GM19240 (cell line): ENCODE measurements around the gene IKBKG.
"Not testable (repeated sequence)": the region's sequence is repeated elsewhere in the genome, so short reads cannot be mapped to it uniquely, and the experiment has no call there.

Experiments
- DNase-seq: peaks from one replicate; pipeline ENCODE4 v3.0.0; 2011; ENCODE audit warnings: low spot score; ENCODE audit not compliant: insufficient read length

IKBKG gene

DNA sequence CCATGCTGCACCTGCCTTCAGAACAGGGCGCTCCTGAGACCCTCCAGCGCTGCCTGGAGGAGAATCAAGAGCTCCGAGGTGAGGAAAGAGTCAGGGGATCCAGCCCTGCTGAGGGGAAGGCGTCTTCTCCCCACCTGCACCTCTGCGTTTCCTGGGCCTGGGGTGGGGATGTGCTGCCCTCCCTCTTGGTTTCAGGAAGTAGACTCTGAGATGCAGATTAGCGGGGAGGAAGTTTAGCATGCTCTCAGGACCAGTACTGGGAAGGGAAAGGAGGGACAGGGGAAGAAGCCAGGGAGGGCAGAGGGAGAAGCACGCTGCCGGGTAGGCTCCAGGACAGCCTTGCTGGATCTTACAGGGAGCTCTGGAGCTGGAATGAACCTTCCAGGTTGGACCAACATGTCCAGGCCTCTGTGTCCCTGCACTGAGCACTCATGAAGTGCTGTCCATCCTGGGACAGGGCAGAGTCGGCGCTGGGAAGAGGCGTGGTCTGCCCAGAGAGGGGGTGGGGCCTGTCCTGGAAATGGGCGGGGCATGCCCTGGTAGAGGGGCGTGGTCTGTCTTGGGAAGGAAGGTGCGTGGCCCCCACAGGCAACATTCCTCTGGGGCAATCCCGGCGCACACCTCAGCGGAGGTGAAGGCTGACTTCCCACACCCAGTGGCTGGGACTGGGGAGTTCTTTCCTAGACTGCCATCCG lies 4.8 kb downstream of the IKBKG start:
- not testable (repeated sequence) for DNase-seq

DNA sequence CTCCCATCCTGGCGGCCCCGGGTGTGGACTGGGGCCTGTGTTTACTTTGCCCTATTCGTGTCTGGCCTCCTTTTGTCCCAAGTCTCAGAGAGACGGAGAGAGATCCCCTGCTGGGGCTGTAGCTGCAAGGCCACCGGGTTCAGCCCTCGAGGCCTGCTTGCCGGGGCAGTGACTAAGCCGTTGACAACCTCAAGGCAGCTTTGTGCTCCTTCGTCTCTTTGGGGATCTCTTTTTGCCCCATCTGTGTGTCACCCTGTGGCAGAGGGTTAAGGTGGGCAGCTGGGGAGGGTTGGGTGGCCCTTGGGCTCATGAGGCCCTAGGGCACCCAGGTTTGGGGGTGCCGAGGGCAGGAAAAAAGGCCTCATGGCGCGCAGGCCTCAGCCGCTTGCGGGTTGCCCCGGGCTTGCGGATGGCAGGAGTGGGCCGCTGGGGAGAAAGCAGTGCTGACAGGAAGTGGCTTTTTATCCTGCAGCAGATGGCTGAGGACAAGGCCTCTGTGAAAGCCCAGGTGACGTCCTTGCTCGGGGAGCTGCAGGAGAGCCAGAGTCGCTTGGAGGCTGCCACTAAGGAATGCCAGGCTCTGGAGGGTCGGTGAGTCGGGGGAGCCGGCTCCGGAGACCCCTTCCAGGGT lies 10.8 kb downstream of the IKBKG start:
- DNase-seq, result not testable (repeated sequence)

DNA sequence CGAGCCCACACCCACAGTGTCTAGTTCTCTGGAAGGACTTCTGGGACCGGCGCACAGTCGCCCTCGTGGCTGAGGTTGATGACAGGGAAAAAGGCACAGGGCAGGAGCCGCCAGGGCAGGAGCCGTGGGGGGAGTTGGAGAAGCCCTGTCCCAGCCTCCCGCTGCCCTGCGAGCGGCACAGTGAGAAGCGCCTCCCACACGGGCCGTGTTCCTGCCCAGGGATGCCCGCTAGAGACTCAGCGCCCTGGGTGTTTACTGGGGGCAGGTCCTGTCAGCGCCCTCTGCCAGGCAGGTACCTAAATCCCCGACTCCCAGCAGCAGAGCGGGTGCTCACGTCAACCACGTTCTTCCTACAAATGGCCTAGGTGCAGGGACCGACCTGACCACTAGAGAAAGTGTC lies 11.5 kb downstream of the IKBKG start:
- DNase-seq, result not testable (repeated sequence)

DNA sequence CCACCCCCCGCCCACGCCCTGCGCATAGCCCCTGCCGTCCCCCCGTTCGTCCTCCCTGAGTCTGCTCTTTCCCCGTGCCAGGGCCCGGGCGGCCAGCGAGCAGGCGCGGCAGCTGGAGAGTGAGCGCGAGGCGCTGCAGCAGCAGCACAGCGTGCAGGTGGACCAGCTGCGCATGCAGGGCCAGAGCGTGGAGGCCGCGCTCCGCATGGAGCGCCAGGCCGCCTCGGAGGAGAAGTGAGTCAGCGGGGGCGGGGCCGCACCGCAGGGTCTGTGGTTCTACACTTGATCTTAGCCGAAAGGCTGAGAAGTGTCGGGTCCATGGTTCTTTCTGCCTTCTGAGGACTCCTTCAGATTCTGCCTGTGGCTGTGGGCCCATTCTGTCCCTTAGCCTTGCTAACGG lies 12.9 kb downstream of the IKBKG start:
- DNase-seq, result not testable (repeated sequence)

DNA sequence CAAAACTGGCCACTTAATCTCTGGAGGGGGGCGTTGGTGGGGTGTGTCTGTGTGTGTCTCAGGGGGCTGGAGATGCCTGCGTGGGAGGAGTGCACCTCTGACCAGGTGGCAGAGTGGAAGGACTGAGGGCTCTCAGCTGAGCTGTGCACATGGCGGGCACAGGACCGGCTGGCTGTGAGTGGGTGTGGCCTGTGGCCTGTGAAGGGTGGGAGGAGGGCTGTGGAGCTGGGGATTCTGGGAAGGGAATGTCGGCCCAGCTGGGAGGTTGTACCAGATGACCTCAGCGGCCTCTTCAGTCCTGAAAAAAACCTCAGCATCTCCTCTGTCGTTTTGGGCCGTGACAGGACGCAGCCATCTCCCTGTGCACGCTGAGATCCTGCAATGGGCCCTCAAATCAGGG lies 14.9 kb downstream of the IKBKG start:
- not testable (repeated sequence) for DNase-seq

DNA sequence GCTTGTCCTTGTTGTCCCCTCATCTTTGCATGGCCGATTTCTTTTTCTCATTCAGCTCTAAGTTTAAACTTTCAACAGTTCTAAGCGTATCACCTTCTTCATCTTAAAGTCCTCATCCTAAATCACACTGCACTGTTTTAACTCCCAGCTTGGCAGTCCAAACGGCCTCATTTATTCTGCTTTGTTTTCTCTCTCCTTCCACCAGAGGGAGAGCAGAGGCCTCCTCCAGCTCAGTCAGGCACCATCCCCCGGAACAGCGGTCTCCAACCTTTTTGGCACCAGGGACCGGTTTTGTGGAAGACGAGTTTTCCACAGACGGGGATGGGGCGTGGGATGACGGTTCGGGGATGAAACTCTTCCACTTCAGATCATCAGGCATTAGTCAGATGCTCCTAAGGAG lies 22.9 kb downstream of the IKBKG start:
- not testable (repeated sequence) for DNase-seq

DNA sequence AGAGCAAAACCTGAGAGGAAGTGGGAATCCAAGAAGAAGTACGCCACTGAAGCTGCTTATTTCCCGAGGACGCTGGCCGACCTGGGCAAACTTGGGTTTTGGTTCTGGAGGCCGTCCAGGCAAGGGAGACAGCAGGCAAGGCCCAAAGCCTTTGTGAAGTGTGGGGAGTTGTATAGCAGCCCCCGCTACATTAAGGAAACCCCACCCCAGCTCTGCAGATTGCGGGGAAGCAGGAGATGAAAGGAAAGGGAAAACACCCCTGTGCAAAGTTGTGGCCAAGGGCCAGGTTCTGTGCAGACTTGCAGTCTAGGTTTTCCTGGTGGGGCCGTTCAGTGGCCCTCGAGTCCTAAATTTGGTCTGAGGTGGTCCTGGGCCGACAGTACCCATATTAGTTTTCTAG lies 25.6 kb downstream of the IKBKG start:
- DNase-seq, result not testable (repeated sequence)

DNA sequence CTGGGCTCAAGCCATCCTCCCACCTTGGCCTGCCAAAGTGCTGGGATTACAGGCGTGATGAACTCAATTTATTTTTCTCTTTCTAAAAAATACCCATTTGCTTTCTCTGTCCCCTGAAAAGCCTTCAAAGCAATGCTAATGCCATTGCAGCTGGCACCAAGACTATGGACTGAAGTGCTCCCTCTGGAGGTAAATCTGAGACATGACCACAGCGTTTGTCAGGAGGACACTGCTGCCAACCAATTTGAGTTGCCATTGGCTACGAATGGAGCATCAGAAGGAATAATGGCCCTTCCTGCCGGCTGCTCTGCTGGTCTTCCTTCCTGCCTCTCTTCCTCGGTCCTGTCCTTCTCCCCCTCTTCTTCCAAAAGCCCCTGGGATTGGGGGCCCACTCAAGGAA lies 27.7 kb downstream of the IKBKG start:
- not testable (repeated sequence) for DNase-seq

DNA sequence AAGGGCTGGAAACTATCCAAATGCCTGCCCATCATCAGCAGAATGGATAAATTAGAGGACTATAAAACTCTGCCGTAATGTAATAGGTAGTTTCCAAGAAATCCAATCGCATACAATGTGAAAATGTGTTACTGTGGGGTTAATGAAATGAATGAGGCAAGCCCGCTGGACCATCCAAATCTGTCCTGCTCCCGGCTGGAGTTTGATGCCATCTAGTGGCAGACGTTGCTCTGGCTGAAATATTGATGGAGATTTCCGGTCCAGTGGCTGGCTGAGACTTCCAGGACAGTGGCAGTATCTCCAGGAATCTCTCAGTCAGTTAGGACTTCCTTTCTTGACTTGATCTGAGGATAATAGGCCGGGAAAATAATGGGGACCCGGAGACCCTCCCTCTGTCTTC lies 35.6 kb downstream of the IKBKG start:
- not testable (repeated sequence) for DNase-seq

DNA sequence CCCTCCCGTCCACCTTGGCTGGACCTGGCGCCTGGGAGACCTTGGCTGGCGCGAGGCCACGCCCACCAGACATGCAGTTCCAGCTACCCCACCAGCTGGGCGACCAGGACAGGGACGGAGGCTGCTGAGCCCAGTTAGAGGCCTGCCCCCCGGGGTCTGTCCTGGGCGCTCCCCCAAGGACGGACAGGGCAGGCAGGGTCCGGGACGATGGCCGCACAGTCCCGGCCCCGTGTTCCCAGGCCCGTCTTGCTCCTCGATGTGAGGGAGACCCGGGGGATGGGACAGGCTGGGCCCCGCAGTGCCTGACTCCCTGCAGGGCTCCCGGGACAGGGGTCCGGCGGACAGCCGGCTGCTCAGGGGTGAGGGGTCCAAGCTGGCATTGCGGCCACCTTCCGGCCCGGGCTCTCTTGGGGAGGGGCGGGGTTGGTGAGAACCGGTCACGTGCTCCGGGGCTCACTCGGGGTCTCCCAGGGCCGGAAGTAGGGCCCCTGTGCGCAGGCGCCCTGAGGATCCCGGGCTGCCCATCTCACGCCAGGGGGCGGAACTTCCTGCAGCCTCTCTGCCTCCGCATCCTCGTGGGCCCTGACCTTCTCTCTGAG lies 37.3 kb downstream of the IKBKG start, which contains the start of gene CTAG1A:
TSS of gene CTAG1A (plus strand) at position 549 of the 599 bp plus-strand sequence. CDS start 74 bp downstream, outside the sequence.
- DNase-seq, result not testable (repeated sequence)

DNA sequence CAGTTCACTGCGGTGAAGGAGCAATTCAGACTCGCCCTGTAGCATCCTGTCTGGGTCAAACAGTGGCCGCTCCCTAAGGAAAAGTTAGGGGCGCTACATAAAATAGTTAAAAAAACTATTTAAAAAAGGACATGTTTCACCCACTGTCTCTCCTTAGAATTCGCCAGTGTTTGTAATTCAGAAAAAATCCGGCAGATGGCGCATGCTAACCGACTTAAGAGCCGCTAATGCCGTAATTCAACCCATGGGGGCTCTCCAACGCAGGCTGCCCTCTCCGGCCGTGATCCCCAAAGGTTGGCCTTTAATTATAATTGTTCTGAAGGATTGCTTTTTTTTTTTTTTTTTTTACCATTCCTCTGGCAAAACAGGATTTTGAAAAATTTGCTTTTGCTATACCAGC lies 43.0 kb downstream of the IKBKG start:
- not testable (repeated sequence) for DNase-seq

DNA sequence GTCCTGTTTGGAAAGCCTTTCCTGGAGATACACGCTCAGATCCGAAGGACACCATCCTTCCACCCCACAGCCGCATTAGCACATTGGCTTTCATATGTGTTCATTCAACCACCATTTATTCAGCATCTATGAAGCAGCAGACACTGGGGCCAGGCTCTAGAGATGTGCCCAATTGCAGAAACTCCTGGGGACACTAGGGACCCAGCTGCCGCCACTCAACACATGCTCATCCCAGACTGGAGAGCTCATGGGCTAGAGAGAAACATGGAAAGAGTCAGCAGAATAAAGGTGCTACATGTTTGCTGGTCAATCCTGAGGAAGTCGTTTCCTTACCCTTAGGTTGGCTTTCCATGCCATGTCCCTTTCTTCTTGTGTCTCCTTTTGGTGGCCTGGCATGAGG lies 45.1 kb downstream of the IKBKG start:
- no peak for DNase-seq

DNA sequence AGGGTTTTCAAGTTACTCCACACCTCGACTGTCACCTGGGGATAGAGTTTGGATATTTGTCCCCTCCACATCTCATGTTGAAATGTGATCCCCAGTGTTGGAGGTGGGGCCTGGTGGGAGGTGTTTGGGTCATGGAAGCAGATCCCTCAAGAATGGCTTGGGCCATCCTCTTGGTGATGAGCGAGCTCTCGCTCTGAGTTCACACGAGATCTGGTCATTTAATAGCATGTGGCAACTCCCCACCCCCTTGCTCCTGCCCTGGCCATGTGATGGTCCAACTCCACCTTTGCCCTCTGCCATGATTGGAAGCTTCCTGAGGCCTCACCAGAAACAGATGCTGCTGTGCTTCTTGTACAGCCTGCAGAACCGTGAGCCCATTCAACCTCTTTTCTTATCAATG lies 45.8 kb downstream of the IKBKG start:
- no peak for DNase-seq

DNA sequence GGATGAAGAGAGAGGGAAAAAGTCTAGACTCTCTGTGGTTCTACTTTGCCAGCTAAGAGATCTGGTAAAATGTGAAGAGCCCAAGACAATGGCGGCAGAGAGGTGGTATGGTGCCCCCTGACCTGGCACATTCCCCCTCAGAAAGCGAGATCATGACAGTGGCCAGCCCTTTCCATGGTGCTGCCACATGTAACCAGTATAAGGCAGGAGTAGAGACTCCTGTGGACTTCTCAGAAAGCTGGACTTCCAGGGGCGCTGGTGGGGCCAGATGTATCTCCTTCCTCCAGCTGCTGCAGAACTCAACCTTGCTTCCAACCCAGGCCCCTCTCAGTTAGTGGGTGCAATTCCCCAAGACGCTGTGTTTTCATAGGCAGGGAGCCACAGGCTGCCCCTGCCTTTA lies 47.1 kb downstream of the IKBKG start:
- DNase-seq, result no peak

DNA sequence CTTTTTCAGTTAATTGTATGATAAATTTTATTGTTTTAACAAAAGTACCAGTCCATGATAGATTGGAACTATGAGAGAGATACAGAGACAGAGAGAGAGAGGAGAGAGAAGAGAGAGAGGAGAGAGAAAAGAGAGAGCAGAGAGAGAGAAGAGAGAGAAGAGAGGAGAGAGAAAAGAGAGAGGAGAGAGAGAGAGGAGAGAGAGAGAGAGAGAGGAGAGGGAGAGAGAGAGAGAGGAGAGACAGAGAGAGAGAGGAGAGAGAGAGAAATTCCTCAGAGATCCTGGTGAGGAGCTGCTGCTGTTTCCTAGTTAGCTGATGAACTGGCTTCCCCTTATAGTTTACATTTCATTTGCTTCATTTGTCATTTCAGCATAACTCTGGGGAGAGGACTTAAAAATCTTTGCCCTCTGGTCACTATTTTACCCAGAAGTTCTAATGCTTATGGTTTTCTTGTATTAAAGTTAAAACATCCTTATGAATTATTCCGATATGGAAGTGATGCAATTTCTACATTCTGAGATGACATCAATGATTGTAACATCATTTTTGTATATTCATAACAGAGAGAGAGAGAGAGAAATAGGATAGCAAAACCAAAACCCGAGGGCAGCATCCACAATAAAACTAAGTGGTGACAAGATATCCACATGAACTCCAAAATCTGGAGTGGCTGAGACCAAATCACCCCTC lies 48.3 kb downstream of the IKBKG start:
- no peak for DNase-seq

DNA sequence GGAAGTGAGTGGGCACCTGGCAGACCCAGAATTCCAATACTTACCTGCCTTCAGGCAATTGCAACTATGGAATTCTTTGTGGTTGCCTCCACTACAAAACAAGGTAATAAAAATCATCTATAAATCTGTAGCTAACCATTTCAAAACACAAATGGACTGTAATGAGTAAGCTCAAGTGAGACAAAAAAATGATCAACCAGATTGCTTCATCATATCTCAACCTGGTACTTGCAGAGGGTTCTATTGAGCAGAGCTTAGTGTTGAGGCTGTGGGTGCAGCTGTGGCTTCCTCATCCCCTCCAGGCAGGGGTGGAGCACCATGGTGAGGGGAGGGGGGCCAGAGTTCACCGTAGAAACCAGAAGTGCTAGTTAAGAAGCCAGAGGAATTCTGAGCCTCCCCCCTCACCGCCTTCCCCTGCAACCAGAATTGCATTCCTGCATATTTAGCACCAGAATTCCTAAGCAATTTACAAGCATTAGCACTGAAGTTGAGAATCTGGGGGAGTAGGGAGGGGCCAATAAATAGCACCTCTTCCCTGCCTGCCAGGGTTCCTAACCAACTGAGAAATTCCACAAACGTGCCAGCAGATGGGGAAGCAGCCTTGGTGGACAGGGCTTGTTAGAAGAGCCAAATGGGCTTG lies 49.0 kb downstream of the IKBKG start:
- no peak for DNase-seq

DNA sequence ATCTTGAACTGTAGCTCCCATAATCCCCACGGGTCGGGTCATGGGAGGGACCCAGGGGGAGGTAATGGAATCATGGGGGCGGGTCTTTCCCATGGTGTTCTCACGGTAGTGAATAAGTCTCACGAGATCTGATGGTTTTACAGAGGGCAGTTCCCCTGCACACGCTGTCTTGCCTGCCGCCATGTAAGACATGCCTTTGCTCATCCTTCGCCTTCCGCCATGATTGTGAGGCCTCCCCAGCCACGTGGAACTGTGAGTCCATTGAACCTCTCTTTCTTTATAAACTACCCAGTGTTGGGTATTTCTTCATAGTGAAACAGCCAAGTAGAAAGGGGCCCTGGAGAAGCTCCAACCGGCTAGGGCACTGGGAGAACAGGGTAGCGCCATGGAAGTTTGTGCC lies 49.8 kb downstream of the IKBKG start:
- no peak for DNase-seq

DNA sequence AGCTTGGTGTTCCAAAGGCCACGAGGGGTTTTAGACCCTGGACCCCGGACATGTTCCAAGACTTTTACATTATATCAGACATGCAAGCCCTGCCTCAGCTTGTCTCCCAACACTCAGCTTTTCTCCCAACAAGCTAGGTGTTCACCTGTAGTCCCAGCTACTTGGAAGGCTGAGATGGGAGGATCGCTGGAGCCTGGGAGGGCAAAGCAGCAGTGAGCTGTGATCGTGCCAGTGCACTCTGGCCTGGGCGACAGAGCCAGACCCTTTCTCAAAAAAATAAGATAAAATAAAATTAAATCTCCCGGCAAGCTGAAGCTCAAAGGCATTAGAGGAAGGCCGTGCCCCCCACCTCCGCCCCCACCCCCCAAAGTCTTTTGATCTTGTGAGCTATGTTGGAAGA lies 51.2 kb downstream of the IKBKG start:
- DNase-seq, result no peak

DNA sequence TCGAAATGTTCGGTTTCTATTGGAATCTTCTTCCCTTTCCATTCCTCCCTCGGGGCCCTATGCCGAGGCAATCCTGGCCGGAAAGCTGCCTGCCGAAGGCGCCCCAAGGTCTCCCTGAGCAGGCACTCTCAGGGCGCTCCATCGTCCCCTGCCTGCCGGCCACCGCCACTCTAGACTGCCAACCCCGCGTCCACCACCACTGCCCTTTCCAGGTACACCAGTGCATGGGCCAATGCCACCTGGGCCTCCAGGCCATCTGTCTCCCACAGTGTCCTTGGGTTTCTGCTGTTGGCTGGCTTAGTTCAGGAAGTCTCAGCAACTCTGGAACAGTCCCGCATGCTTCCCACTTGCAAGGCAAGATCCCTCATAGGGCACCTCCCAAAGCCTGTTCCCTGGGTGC lies 52.1 kb downstream of the IKBKG start:
- DNase-seq, result no peak

DNA sequence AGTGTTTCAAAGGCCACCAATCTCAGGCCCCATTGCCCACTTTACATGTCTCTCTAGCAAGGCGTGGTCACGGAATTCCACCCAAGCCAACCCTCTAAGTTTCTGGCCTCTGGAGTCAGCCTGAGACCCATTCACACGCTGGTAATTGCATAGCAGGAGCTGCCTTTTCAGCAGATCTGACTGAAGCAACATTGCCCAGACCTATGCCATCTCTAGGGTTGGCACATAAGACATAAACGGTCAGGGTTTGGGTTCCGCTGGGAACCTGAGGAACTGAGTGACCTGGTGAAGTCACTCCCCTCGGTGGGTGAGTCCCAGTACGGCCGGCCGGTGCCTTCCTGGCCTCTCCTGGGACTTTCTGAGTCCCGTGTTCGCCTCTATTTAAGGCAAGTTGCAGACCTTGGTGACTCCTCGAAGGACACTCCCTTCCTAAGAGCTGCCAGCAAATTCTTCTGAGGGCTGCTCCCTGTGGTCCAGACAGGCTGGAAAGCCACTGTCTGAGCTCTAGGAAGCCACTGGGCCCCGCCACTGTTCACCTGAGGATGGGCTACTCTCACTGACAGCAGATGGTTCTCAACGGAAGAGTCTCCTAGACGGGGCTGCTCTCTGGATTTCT lies 53.4 kb downstream of the IKBKG start:
- no peak for DNase-seq

DNA sequence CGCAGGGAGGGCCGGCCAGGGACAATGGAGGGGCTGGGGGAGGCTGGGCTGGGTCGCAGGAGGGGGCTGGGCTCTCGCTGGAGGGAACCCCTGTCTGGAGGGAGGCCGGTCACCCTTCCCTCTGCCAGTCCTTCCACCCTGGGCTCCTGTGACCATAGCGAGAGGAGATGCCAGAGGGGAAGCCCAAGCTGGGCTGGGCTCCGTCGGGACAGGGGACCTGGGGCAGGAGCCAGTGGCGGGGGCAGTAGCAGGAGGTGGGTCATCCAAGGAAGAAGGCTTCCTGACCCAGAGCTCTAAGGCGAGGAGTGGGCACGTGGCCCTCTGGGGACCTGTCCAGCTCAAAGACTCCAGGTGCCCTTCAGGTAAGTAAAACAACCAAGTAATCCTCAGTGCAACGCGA lies 54.8 kb downstream of the IKBKG start:
- no peak for DNase-seq
